WTC11 (cell line): ENCODE measurements around the gene SLC25A51.

Source experiments
- GABPB1 ChIP-seq: sonication (generic); formaldehyde crosslinking; IDR thresholded peaks from 2 replicates; pipeline ENCODE4 v1.8.1; 2023; ENCODE audit warnings: mild to moderate bottlenecking, missing genetic modification reagents
- GTF2I ChIP-seq: fragments of 250-450 bp; sonication (Bioruptor Pico); conservative IDR thresholded peaks from 2 replicates; pipeline ENCODE4 v1.4.0; 2021; ENCODE audit warnings: mild to moderate bottlenecking
- MXD4 ChIP-seq: fragments of 250-450 bp; sonication (Bioruptor Pico); IDR thresholded peaks from 2 replicates; pipeline ENCODE4 v1.8.0; 2021; ENCODE audit warnings: mild to moderate bottlenecking, moderate library complexity, borderline replicate concordance
- SOX15 ChIP-seq: fragments of 250-450 bp; sonication (Bioruptor Pico); IDR thresholded peaks from 2 replicates; pipeline ENCODE4 v1.9.0; 2021; ENCODE audit warnings: mild to moderate bottlenecking
- TCF7 ChIP-seq: sonication (generic); formaldehyde crosslinking; IDR thresholded peaks from 2 replicates; pipeline ENCODE4 v1.8.0; 2022; ENCODE audit warnings: mild to moderate bottlenecking, low read depth, missing genetic modification reagents, moderate library complexity
- ZNF138 ChIP-seq: sonication (generic); formaldehyde crosslinking; conservative IDR thresholded peaks from 2 replicates; pipeline ENCODE4 v1.8.1; 2022; ENCODE audit warnings: mild to moderate bottlenecking, moderate library complexity, missing genetic modification reagents
- TF ChIP-seq, protein P1 (sequence below): fragments of 200-600 bp; IDR thresholded peaks from 2 replicates; pipeline ENCODE4 v1.8.0; 2022; ENCODE audit warnings: antibody characterized with exemption
- TF ChIP-seq, protein P2 (sequence below): sonication (generic); formaldehyde crosslinking; conservative IDR thresholded peaks from 2 replicates; pipeline ENCODE4 v1.8.1; 2022; ENCODE audit warnings: mild to moderate bottlenecking, missing genetic modification reagents
- TF ChIP-seq, protein P3 (sequence below): sonication (generic); formaldehyde crosslinking; IDR thresholded peaks from 2 replicates; pipeline ENCODE4 v1.8.1; 2022; ENCODE audit warnings: missing genetic modification reagents, borderline replicate concordance
- TF ChIP-seq, protein P4 (sequence below): sonication (generic); formaldehyde crosslinking; IDR thresholded peaks from 2 replicates; pipeline ENCODE4 v1.8.1; 2023; ENCODE audit warnings: mild to moderate bottlenecking, moderate library complexity, missing genetic modification reagents
- TF ChIP-seq, protein P5 (sequence below): sonication (generic); formaldehyde crosslinking; IDR thresholded peaks from 2 replicates; pipeline ENCODE4 v1.8.1; 2023; ENCODE audit warnings: mild to moderate bottlenecking, missing genetic modification reagents

DNA sequence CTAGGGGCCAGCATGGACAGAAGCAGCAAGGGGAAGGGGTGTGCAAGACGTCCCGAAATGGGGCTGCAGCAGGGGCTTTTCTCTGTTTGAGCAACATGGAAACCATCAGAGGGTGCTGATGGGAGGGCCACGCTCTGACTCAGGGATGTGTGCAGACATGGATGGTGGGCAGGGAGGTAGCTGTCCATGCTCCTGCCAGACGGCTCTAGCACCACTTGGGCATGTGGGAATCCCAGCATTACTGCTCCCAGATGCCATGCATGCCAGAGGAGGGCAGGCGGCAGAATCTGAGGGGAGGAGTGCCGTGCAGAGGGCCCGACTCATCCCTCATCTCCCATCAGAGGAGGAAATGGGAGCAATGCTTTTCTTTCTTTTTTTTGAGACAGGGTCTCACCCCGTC, 45.6 kb upstream of the SLC25A51 start:
- no peak for TF ChIP-seq MXD4 (CRISPR knock-in tag)
- TF ChIP-seq TCF7 (CRISPR knock-in tag) = no peak
- no peak for TF ChIP-seq ZNF138 (CRISPR knock-in tag)
- TF ChIP-seq, protein P1, sequence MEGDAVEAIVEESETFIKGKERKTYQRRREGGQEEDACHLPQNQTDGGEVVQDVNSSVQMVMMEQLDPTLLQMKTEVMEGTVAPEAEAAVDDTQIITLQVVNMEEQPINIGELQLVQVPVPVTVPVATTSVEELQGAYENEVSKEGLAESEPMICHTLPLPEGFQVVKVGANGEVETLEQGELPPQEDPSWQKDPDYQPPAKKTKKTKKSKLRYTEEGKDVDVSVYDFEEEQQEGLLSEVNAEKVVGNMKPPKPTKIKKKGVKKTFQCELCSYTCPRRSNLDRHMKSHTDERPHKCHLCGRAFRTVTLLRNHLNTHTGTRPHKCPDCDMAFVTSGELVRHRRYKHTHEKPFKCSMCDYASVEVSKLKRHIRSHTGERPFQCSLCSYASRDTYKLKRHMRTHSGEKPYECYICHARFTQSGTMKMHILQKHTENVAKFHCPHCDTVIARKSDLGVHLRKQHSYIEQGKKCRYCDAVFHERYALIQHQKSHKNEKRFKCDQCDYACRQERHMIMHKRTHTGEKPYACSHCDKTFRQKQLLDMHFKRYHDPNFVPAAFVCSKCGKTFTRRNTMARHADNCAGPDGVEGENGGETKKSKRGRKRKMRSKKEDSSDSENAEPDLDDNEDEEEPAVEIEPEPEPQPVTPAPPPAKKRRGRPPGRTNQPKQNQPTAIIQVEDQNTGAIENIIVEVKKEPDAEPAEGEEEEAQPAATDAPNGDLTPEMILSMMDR = no peak
- TF ChIP-seq, protein P2, sequence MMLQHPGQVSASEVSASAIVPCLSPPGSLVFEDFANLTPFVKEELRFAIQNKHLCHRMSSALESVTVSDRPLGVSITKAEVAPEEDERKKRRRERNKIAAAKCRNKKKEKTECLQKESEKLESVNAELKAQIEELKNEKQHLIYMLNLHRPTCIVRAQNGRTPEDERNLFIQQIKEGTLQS (CRISPR knock-in tag) = no peak
- TF ChIP-seq, protein P3, sequence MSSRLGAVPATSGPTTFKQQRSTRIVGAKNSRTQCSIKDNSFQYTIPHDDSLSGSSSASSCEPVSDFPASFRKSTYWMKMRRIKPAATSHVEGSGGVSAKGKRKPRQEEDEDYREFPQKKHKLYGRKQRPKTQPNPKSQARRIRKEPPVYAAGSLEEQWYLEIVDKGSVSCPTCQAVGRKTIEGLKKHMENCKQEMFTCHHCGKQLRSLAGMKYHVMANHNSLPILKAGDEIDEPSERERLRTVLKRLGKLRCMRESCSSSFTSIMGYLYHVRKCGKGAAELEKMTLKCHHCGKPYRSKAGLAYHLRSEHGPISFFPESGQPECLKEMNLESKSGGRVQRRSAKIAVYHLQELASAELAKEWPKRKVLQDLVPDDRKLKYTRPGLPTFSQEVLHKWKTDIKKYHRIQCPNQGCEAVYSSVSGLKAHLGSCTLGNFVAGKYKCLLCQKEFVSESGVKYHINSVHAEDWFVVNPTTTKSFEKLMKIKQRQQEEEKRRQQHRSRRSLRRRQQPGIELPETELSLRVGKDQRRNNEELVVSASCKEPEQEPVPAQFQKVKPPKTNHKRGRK = no peak
- TF ChIP-seq, protein P4, sequence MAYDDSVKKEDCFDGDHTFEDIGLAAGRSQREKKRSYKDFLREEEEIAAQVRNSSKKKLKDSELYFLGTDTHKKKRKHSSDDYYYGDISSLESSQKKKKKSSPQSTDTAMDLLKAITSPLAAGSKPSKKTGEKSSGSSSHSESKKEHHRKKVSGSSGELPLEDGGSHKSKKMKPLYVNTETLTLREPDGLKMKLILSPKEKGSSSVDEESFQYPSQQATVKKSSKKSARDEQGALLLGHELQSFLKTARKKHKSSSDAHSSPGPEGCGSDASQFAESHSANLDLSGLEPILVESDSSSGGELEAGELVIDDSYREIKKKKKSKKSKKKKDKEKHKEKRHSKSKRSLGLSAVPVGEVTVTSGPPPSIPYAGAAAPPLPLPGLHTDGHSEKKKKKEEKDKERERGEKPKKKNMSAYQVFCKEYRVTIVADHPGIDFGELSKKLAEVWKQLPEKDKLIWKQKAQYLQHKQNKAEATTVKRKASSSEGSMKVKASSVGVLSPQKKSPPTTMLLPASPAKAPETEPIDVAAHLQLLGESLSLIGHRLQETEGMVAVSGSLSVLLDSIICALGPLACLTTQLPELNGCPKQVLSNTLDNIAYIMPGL = no peak
- TF ChIP-seq GABPB1 (CRISPR knock-in tag) = no peak
- TF ChIP-seq GTF2I (CRISPR knock-in tag) = no peak
- TF ChIP-seq, protein P5, sequence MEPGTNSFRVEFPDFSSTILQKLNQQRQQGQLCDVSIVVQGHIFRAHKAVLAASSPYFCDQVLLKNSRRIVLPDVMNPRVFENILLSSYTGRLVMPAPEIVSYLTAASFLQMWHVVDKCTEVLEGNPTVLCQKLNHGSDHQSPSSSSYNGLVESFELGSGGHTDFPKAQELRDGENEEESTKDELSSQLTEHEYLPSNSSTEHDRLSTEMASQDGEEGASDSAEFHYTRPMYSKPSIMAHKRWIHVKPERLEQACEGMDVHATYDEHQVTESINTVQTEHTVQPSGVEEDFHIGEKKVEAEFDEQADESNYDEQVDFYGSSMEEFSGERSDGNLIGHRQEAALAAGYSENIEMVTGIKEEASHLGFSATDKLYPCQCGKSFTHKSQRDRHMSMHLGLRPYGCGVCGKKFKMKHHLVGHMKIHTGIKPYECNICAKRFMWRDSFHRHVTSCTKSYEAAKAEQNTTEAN = no peak
- no peak for TF ChIP-seq SOX15 (CRISPR knock-in tag)
